IMR-90 (cell line): ENCODE data around the gene KLHL11. TPM values are rescaled to one million over a fixed set of nuclear protein-coding genes. Genes with fewer than 3 reads are reported as not detected.
"Not testable (repeated sequence)": the region's sequence is repeated elsewhere in the genome, so short reads cannot be mapped to it uniquely, and the experiment has no call there.

Source experiments
- ATAC-seq: fragments of 200-7000 bp; cut with Tn5 transposase; 2 replicates; pipeline ENCODE4 v1.9.1; 2020; ENCODE audit warnings: low read depth, mild to moderate bottlenecking, moderate library complexity
- BruUV-seq: library from RNA; stranded (reverse); fragments of 400-500 nt; replicated peaks from 2 replicates; lab custom pipeline; 2021; lab: Mats Ljungman, UMichigan
- CTCF ChIA-PET: fragments of 300-600 bp; formaldehyde crosslinking; extraction: SDS; loops from one replicate; lab custom pipeline; 2021; ENCODE audit warnings: antibody characterized with exemption; lab: Yijun Ruan, JAX
- POLR2A ChIA-PET: fragments of 300-600 bp; sonication (Branson Sonifier 250); formaldehyde crosslinking; loops from one replicate; lab custom pipeline; 2022; ENCODE audit warnings: antibody characterized with exemption; ENCODE audit not compliant: unreplicated experiment; lab: Charles Lee
- DNase-seq: peaks from one replicate; pipeline ENCODE4 v3.0.0; 2013
- H2AFZ ChIP-seq: replicated peaks from 2 replicates; pipeline ENCODE3; 2013; ENCODE audit warnings: low read length, mild to moderate bottlenecking; ENCODE audit not compliant: poor library complexity
- H2AK5ac ChIP-seq: 2 replicates; pipeline ENCODE4 v1.6.1; 2013; ENCODE audit warnings: low read depth, low read length, inconsistent platforms
- H2AK9ac ChIP-seq: replicated peaks from 2 replicates; pipeline ENCODE3; 2013; ENCODE audit warnings: mild to moderate bottlenecking, low read depth, low read length, moderate library complexity; ENCODE audit not compliant: poor library complexity
- H2BK120ac ChIP-seq: 2 replicates; pipeline ENCODE4 v1.6.1; 2013; ENCODE audit warnings: low read depth, low read length, inconsistent platforms
- H2BK15ac ChIP-seq: 3 replicates; pipeline ENCODE4 v1.6.1; 2013; ENCODE audit warnings: low read depth, low read length, inconsistent platforms
- H2BK20ac ChIP-seq: 2 replicates; pipeline ENCODE4 v1.6.1; 2013; ENCODE audit warnings: low read depth, mild to moderate bottlenecking, inconsistent platforms, low read length, moderate library complexity
- H2BK5ac ChIP-seq: 2 replicates; pipeline ENCODE4 v1.6.1; 2013; ENCODE audit warnings: mild to moderate bottlenecking, low read depth, low read length, inconsistent platforms; ENCODE audit not compliant: poor library complexity, severe bottlenecking
- H3K14ac ChIP-seq: replicated peaks from 2 replicates; pipeline ENCODE4 v1.6.1; 2013; ENCODE audit warnings: low read depth, low read length, inconsistent platforms
- H3K18ac ChIP-seq: 2 replicates; pipeline ENCODE4 v1.6.1; 2013; ENCODE audit warnings: low read depth, low read length, control low read depth
- H3K23ac ChIP-seq: 2 replicates; pipeline ENCODE4 v1.6.1; 2013; ENCODE audit warnings: low read depth, low read length, inconsistent platforms
- H3K27ac ChIP-seq: 2 replicates; pipeline ENCODE4 v1.5.1; 2013; ENCODE audit warnings: mild to moderate bottlenecking, control low read depth, low read length; ENCODE audit not compliant: insufficient read depth
- H3K27me3 ChIP-seq: 2 replicates; pipeline ENCODE4 v1.6.1; 2013; ENCODE audit warnings: low read length; ENCODE audit not compliant: control insufficient read depth, insufficient read depth
- H3K36me3 ChIP-seq: 2 replicates; pipeline ENCODE4 v1.6.1; 2013; ENCODE audit warnings: low read length, mixed read lengths; ENCODE audit not compliant: control insufficient read depth, insufficient read depth
- H3K4ac ChIP-seq: 2 replicates; pipeline ENCODE4 v1.6.1; 2013; ENCODE audit warnings: low read depth, low read length, inconsistent platforms
- H3K4me1 ChIP-seq: 2 replicates; pipeline ENCODE4 v1.6.1; 2013; ENCODE audit warnings: low read length, mixed read lengths; ENCODE audit not compliant: control insufficient read depth, insufficient read depth
- H3K4me2 ChIP-seq: 2 replicates; pipeline ENCODE4 v1.6.1; 2013; ENCODE audit warnings: low read depth, mild to moderate bottlenecking, control low read depth, low read length, moderate library complexity
- H3K4me3 ChIP-seq: 2 replicates; pipeline ENCODE4 v1.5.1; 2013; ENCODE audit warnings: low read depth, mild to moderate bottlenecking, control low read depth, low read length, moderate library complexity; ENCODE audit not compliant: insufficient read depth
- H3K56ac ChIP-seq: 2 replicates; pipeline ENCODE4 v1.6.1; 2013; ENCODE audit warnings: low read length, inconsistent platforms; ENCODE audit not compliant: insufficient read depth; ENCODE audit errors: extremely low read depth
- H3K79me1 ChIP-seq, 2 experiments: 2 replicates each; pipeline ENCODE4 v1.6.1; 2013; ENCODE audit warnings: low read length in 2 of 2, inconsistent platforms in 1 of 2, low read depth in 1 of 2
- H3K9ac ChIP-seq: 2 replicates; pipeline ENCODE4 v1.6.1; 2013; ENCODE audit warnings: low read depth, low read length, control low read depth
- H3K9me1 ChIP-seq: 2 replicates; pipeline ENCODE4 v1.6.1; 2013; ENCODE audit warnings: low read length, inconsistent platforms; ENCODE audit not compliant: insufficient read depth
- H3K9me3 ChIP-seq: 2 replicates; pipeline ENCODE4 v1.6.1; 2013; ENCODE audit warnings: low read length; ENCODE audit not compliant: control insufficient read depth, insufficient read depth
- H4K20me1 ChIP-seq: 2 replicates; pipeline ENCODE4 v1.6.1; 2013; ENCODE audit warnings: low read length, inconsistent platforms; ENCODE audit not compliant: insufficient read depth
- H4K5ac ChIP-seq: 2 replicates; pipeline ENCODE4 v1.6.1; 2013; ENCODE audit warnings: mild to moderate bottlenecking, low read depth, low read length, control low read depth
- H4K8ac ChIP-seq, 2 experiments: 2 replicates each; pipeline ENCODE4 v1.6.1; 2013; ENCODE audit warnings: low read depth in 2 of 2, low read length in 2 of 2, control low read depth in 1 of 2, inconsistent platforms in 1 of 2
- H4K91ac ChIP-seq: 2 replicates; pipeline ENCODE4 v1.6.1; 2013; ENCODE audit warnings: low read depth, low read length, inconsistent platforms; ENCODE audit not compliant: insufficient read depth
- WGBS, 2 experiments: methylation state at CpG; one replicate each; pipeline versions ENCODE4 v1.1.5 to v1.1.7; 2013; ENCODE audit warnings: missing lambda C conversion rate in 2 of 2; ENCODE audit not compliant: insufficient read length in 1 of 2; ENCODE audit errors: extremely low coverage in 2 of 2; 5-methylcytosine and 5-hydroxymethylcytosine counted together
- dilution Hi-C: fragments of 300-500 bp; cut with HindIII; formaldehyde crosslinking; loops from one replicate; pipeline ENCODE4 v1.14.3; 2018; ENCODE audit warnings: low sequenced_read_pairs; ENCODE audit not compliant: unreplicated experiment
- in situ Hi-C: fragments of 300-500 bp; cut with MboI; formaldehyde crosslinking; loops from 3 replicates; pipeline ENCODE4 v1.14.3; 2019; ENCODE audit warnings: low sequenced_read_pairs, inconsistent platforms, mixed read lengths
- intact Hi-C: fragments of 100-400 bp; cut with micrococcal nuclease; formaldehyde crosslinking; loops from 2 replicates; pipeline ENCODE4 v1.10.0; 2022
- polyA plus RNA-seq, 3 experiments: library from polyadenylated mRNA; depleted of rRNA; stranded (reverse); fragments of >200 nt; gene quantifications; 2 replicates each; pipeline ENCODE4 v1.2.3, GENCODE V29; 2012; ENCODE audit warnings: low replicate concordance in 1 of 3
- total RNA-seq: library from RNA; depleted of rRNA; stranded (reverse); fragments of >200 nt; gene quantifications from 2 replicates; pipeline ENCODE4 v1.2.3, GENCODE V29; 2012

The KLHL11 gene
- total and polyA plus RNA-seq, 2 of the 4 experiments (the other 2 are of a cell fraction) = 4.1 to 38.5 TPM

- H3K4ac ChIP-seq, H3K23ac ChIP-seq, H3K27me3 ChIP-seq, H2BK15ac ChIP-seq, H2BK120ac ChIP-seq, H4K20me1 ChIP-seq, H3K4me2 ChIP-seq, H3K79me1 ChIP-seq, H3K4me3 ChIP-seq, H3K9ac ChIP-seq, H4K91ac ChIP-seq, in situ Hi-C loops, H4K8ac ChIP-seq, H3K14ac ChIP-seq, H2BK5ac ChIP-seq, BruUV-seq, ATAC-seq, intact Hi-C loops, H2AK5ac ChIP-seq, H3K27ac ChIP-seq, H2AK9ac ChIP-seq, H3K18ac ChIP-seq, H3K4me1 ChIP-seq, CTCF ChIA-PET, H3K56ac ChIP-seq, H2BK20ac ChIP-seq, H2AFZ ChIP-seq, dilution Hi-C loops, POLR2A ChIA-PET, H3K9me3 ChIP-seq, H4K5ac ChIP-seq, DNase-seq: not testable (repeated sequence)
- Histone ChIP-seq H3K36me3 (peaks cover 24% of the 10 kb centered on the region), H3K9me1 (peaks cover 11% of the 10 kb centered on the region)
- 50% methylated on average over 2 of the region's 10 CpGs; no CpG with 5 or more reads in 1 of the 2 experiments for WGBS, 2 experiments
Observed at GRCh38 chr17:41829961-41830360, 35.3 kb downstream of the KLHL11 start.
